CD1c-positive myeloid dendritic cell (primary cell): ENCODE measurements around the gene LFNG.

Source experiments
- DNase-seq: peaks from one replicate; pipeline ENCODE4 v3.0.0-alpha.2; 2016; ENCODE audit errors: extremely low spot score

Gene LFNG

GRCh38 chr7:2517026-2517425, 2.5 kb upstream of the LFNG start:
- DNase-seq = peak; percentile 14

DNA sequence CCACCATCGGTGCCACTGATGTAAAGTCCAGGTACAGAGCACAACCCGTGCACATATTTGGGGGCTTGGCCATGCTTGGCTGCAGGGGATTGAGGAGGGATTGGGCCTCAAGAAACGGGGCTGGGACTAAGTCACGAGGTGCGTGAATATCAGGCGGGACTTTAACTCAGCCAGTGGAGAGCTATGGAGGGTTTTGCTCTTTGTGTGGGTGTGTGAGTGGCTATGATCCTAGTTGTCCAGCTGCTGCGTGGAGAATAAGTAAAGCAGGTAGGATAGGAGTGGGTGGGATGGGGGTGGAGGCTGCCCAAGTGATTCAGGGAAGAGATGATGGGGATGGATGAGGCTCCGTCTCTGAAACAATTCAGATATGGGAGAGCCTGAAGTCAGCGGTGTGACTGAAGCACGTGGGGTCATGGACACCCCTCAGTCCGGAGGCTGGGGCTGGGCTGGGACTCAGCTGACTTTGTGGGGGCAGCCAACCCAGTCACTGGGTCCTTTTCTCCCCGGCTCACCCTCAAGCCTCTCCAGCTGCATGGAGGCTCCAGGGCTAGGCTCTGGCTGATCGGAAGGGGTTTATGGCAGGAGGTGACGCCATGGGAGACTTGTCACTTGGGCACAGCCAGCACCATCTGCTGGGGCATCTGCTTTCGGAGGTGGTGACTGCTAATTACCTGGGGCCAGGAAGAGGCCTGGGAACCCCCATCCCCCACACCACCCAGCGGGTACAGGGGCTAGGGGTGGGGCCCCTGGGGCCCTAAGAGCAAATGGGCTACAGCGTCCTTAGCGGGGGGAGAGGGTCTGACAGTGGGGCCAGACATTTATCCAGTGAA, 1.7 kb upstream of the LFNG start:
- no peak for DNase-seq

GRCh38 chr7:2518737-2519118, 846 bp upstream of the LFNG start:
- peak; percentile 14 for DNase-seq

DNA sequence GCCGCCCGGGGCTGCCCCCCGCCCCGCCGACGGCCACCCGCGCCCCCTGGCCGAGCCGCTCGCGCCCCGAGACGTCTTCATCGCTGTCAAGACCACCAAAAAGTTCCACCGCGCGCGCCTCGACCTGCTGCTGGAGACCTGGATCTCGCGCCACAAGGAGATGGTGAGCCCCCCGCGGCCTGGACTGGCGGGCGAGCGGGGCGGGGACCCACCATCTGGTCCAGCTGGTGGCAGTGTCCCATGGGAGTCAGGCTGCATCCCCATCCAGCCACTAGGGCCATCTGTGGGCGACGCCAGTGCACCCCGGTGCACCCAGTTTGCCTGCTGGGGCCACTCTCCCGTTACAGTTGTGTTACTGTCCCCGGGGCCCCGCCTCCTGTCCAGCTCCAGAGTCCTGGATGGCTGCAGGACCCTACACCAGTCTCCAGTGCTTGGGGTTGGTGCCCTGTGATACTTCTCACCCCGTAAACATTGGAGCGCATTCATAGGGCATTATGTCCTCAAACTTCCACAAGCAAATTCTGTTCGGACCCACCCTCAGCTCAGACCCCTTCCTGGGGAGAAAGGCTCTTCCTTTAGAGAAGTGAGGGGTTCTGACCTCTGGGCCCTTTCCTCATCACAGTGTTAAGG, 672 bp downstream of the LFNG start:
- peak; percentile 46 for DNase-seq

DNA sequence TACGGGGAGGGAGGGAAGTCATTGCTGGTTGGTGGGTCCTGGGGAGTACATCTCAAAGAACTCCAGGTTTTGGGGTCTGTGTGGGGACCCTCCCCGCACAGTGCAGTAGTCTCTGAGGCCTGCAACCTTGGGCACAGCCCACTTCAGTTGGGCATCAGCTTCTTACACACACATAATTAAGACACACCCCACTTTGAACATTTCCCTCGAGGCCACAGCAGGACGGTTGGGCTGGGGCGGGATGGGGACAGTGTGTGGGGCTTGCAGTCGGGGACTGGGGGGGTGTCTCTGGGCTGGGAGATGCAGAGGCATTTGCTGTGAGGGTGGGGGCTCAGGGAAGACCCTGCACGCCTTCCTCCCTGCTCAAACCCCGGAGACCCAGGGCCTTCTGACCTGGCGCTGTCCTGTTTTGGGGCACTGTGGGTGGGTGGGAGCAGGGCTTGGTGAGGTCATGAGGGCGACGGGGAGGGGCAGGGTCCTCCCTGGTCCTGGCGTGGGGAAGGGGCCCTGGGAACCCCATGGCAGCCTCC, 1.3 kb downstream of the LFNG start:
- peak; percentile 14 for DNase-seq

GRCh38 chr7:2521341-2521745, 1.8 kb downstream of the LFNG start:
- DNase-seq = no peak

GRCh38 chr7:2521952-2522591, 2.5 kb downstream of the LFNG start:
- DNase-seq = peak; percentile 45

DNA sequence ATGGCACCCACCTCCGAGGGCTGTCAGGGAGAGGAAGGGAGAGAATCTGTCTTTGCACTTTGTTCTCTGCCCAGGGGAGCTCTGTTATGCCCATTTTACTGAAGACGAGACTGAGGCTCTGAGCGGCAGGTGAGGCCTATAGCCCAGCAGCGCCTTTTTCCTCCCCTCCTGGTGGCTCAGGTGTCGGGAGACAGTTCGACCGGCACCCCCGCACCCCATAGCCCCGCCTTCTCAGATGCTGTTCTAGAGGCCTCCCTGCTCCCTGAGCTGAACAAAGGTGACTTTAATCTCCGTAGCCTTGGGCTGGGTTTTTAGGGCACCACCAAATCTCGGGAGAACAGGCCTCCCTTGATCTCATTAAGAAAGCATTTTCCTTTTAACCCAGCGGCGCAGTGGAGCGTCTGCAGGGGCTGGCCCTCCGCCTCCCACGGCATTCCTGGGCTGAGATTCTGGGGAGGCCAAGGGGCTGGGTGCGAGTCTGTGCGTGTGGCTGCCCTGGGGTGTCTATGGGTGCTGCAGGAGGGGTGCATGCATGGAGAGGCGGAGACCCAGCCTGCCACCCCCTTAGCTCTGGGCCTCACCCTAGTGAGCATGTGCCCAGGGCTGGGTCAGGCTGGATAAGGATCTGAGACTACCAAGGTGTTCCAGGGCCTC, 3.3 kb downstream of the LFNG start:
- DNase-seq = peak; percentile 10

DNA sequence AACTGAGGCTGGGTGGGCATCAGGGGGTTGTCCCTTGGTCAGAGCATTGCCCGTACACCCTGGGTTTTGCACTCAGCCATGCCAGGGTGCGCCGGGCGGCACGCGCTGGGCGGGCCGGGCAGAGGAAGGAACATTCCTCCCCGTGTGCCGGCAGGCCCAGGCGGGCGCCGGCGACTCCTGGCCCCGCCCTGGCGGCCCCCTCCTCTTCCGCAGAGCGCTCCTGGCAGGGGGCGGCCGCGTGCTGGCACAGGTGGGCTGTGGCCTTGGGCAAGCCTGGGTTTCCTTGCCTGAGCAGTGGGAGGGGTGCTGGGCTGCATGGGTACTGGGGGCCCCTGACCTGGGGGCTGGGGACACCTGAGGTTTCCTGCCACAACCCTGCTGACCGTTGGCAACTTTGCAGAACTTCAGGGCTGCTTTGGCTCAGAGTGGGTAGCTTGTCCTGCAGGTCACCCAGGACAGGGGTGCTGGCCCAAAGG, 3.9 kb downstream of the LFNG start:
- DNase-seq = peak; percentile 36

DNA sequence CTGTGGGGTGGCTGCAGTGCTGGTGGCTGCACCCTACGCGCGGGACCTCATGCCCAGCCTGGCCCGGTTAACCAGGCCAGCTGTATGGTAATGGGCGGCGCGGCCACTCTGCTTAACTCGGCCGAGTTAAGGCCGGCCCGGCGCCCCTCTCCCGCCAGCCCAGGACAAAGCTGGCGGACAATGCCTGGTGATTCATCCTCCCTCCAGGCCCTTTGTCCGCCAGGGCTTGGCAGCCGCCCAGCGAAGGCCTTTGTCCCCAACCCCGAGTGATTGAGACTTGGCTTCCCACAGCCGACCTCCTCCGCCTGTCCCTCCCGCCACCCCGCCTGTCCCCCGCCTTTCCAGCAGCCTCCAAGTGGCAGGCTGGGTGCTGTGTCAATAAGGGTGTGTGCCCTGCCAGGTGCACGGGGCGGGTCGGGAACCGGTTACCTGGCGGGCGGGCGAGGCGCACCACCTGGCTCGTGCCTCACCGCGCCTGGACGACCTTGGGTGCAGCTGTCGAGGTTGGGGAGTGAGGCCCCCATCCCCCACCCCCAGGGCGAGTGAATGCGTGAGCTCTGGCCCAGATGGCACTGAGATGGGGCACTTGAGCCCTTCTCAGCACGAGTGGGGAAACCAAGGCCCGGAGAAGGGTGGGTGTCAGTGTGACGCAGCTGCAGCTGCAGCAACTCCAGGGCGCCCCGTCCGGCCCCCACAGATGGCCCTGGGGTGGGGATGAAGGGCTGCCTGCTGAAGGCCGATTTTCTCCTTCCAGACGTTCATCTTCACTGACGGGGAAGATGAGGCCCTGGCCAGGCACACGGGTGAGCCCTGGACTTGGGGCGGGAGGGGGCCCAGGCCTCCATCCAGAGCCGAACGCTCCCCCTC, 4.6 kb downstream of the LFNG start:
- DNase-seq = peak; percentile 50

- DNase-seq = no peak
These were observed 5.5 kb downstream of the LFNG start for GRCh38 chr7:2524808-2525657.

DNA sequence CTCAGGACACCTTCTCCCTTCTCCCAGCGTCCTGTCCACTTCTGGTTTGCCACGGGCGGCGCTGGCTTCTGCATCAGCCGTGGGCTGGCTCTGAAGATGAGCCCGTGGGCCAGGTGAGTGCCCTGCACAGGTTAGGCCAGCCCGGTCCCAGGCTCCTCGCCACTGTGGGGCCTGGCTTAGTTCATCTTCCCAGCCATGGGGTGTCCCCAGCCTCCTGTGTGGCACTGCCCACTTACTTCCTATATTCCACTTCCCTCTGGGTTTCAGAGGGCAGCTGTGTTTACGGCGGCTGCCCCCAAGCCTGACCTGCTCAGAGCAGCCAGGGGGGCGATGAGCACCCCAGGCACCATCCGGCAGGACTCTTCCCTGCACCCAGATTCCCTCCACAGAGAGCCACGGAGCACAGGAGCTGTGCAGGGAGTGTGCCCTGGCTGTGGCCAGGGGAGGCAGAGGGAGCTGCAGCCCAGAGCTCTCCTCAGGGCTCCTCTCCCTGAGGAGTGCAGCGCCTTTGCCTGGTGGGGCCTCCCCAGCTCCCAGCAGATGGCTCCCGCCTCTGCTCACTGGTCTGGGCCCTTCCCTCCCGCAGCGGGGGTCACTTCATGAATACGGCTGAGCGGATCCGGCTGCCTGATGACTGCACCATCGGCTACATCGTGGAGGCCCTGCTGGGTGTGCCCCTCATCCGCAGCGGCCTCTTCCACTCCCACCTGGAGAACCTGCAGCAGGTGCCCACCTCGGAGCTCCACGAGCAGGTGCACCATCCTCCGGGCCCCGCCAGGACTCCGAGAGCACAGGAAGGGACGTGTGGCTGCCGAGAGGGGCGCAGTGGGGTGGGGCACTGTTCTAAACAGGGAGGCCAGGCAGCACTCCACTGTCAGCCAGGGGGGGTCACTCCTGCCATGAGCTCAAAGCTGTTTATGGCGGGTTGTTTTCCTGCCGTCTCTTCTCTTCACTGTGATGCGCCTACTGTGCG, 6.4 kb downstream of the LFNG start:
- peak; percentile 63 for DNase-seq

DNA sequence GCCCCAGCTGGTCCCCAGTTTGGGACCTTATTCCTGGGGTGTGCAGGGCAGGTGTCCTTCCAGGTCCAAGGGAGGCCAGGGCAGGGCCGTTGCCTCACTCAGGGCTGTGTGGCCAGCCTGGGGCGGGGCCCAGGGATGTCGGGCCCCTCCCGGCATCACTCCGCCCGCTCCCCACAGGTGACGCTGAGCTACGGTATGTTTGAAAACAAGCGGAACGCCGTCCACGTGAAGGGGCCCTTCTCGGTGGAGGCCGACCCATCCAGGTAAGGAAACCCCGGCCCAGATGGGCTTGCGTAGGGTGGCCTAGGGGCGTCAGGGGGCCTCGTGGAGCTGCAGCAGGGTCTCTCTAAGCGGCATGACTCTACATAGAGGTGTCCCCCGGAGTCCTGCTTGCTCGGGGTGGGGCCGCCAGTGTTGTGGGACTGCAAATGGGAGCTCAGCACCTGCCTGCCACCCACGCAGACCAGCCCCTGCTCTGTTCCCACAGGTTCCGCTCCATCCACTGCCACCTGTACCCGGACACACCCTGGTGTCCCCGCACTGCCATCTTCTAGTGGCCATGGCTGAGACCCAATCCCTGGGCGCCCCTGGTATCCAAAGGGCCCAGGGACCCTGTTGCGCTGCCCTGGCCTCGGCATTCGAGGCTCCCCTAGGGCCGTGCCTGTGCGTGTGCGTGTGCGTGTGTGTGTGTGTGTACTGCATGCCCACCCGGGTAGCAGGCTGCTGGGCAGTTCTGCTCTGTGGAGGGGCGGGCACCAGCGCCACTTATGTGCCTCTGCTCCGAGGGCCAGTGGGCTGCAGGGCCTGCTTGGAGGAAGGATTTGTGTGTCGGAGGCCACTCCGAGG, 7.3 kb downstream of the LFNG start:
- DNase-seq = no peak

GRCh38 chr7:2527505-2528467, 8.2 kb downstream of the LFNG start:
- DNase-seq = peak; percentile 88

DNA sequence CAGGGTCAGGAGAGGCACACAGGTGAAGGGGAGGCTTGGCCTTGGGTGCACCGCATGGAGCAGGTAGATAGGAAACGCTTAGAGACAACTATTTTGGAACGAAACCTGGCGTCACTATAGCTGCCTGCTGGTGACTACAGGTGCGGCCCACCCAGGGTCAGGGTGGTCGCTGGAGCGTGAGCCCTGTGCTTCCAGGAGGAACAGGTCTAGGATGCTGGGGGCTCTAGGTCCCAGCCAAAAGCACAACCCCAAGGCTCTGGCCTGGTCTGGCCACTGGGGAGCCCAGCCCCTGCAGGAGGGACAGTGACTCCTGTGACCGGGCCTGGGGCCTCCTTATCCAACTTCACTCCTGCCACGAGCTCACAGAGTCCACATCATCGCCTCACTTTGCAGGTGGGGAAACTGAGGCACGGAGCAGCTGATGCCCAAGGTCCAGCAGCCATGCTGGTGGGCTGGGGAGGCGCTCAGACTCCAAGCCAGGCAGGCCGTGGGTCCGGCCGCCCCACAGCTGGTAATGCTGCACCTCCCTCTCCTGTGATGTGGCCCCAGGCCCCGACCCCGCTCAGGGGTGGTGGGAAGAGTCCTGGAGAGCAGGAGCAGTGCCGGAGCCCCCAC, 9.0 kb downstream of the LFNG start:
- no peak for DNase-seq
